SU-DHL-6 (cell line): Measurements from ENCODE around the gene ERMP1.

Experiments used
- H2AFZ ChIP-seq: fragments of 200-600 bp; sonication (generic); 2 replicates; pipeline ENCODE4 v1.6.1; 2014; ENCODE audit warnings: low read depth, mild to moderate bottlenecking, moderate library complexity, mixed read lengths, antibody characterized with exemption, low read length; ENCODE audit not compliant: severe bottlenecking
- H3F3A ChIP-seq: fragments of 200-600 bp; shearing (Covaris generic); 2 replicates; pipeline ENCODE4 v1.6.0; 2016; ENCODE audit warnings: antibody characterized with exemption, mild to moderate bottlenecking; ENCODE audit not compliant: insufficient read depth
- H3K27ac ChIP-seq: fragments of 200-600 bp; sonication (generic); 2 replicates; pipeline ENCODE4 v1.5.1; 2016; ENCODE audit warnings: low read depth, mild to moderate bottlenecking, low read length, moderate library complexity, mixed read lengths
- H3K27me3 ChIP-seq: fragments of 200-600 bp; sonication (generic), shearing (Covaris generic); 2 replicates; pipeline ENCODE4 v1.6.0; 2014; ENCODE audit warnings: mild to moderate bottlenecking, low read length
- H3K36me3 ChIP-seq: fragments of 200-600 bp; sonication (generic); 2 replicates; pipeline ENCODE4 v1.6.1; 2014; ENCODE audit warnings: mild to moderate bottlenecking, low read length, mixed read lengths
- H3K4me2 ChIP-seq: fragments of 300-600, 200-600 bp; shearing (Covaris generic), sonication (generic); 2 replicates; pipeline ENCODE4 v1.6.0; 2014; ENCODE audit warnings: low read length, low read depth, mild to moderate bottlenecking; ENCODE audit not compliant: poor library complexity, severe bottlenecking
- H3K4me3 ChIP-seq: fragments of 200-600 bp; sonication (generic); 2 replicates; pipeline ENCODE4 v1.5.1; 2014; ENCODE audit warnings: antibody characterized with exemption, low read length, mild to moderate bottlenecking, mixed read lengths; ENCODE audit not compliant: insufficient read depth, poor library complexity, severe bottlenecking
- H3K79me2 ChIP-seq: fragments of 200-600 bp; sonication (generic); 2 replicates; pipeline ENCODE4 v1.6.1; 2014; ENCODE audit warnings: mild to moderate bottlenecking, low read length, moderate library complexity; ENCODE audit not compliant: insufficient read depth
- H3K9ac ChIP-seq: fragments of 200-600 bp; sonication (generic); 2 replicates; pipeline ENCODE4 v1.7.0; 2014; ENCODE audit warnings: mild to moderate bottlenecking, low read length
- H3K9me2 ChIP-seq: fragments of 200-600 bp; sonication (generic); replicated peaks from 2 replicates; pipeline ENCODE4 v1.6.1; 2014; ENCODE audit warnings: low read length; ENCODE audit not compliant: insufficient read depth
- H3K9me3 ChIP-seq: fragments of 200-600 bp; sonication (generic); 2 replicates; pipeline ENCODE4 v1.6.1; 2014; ENCODE audit warnings: low read length, mixed read lengths; ENCODE audit not compliant: insufficient read depth
- H4K20me1 ChIP-seq: fragments of 200-600 bp; sonication (generic); 2 replicates; pipeline ENCODE4 v1.6.1; 2014; ENCODE audit warnings: low read depth, mild to moderate bottlenecking, antibody characterized with exemption, low read length, moderate library complexity, mixed read lengths
- EZH2phosphoT487 ChIP-seq: fragments of 200-600 bp; sonication (generic), shearing (Covaris generic); conservative IDR thresholded peaks from 2 replicates; pipeline ENCODE4 v1.6.1; 2018; ENCODE audit warnings: mild to moderate bottlenecking, antibody characterized with exemption, low read length, moderate library complexity, mixed read lengths
- TF ChIP-seq, protein P1 (sequence below): fragments of 200-600 bp; sonication (generic); IDR thresholded peaks from one replicate; pipeline ENCODE4 v1.5.1; 2017; ENCODE audit warnings: antibody characterized with exemption, mild to moderate bottlenecking, low read length, moderate library complexity; ENCODE audit not compliant: insufficient read depth, poor library complexity, severe bottlenecking

Gene ERMP1

DNA sequence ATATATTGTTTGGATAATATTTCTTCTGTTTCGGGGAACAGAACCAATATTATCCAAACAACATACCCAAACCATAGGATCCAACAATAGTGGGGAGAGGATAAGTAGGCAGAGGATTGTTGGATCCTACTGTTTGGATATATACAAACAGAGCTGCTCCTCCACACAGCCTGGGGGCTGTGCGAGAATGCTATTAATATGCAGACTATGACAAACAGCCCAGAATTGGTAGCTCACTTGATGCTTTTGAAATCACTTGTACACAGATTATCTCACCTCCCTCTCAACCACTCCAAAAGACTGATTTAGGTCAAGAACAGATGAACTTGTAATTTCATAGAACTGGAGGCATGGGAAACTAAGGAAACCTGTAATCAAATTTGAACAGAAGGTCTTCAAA lies 33.4 kb upstream of the ERMP1 start:
- H3K4me2 ChIP-seq, result no peak overlapping the region
- H3K27ac ChIP-seq, result no peak overlapping the region
- no peaks in the 10 kb centered on the region for H3F3A ChIP-seq
- no peak overlapping the region for H3K4me3 ChIP-seq
- no peaks in the 10 kb centered on the region for H4K20me1 ChIP-seq
- H3K9me2 ChIP-seq, result no peaks in the 10 kb centered on the region
- H3K79me2 ChIP-seq, result no peaks in the 10 kb centered on the region
- H3K36me3 ChIP-seq, result no peaks in the 10 kb centered on the region
- TF ChIP-seq, protein P1, sequence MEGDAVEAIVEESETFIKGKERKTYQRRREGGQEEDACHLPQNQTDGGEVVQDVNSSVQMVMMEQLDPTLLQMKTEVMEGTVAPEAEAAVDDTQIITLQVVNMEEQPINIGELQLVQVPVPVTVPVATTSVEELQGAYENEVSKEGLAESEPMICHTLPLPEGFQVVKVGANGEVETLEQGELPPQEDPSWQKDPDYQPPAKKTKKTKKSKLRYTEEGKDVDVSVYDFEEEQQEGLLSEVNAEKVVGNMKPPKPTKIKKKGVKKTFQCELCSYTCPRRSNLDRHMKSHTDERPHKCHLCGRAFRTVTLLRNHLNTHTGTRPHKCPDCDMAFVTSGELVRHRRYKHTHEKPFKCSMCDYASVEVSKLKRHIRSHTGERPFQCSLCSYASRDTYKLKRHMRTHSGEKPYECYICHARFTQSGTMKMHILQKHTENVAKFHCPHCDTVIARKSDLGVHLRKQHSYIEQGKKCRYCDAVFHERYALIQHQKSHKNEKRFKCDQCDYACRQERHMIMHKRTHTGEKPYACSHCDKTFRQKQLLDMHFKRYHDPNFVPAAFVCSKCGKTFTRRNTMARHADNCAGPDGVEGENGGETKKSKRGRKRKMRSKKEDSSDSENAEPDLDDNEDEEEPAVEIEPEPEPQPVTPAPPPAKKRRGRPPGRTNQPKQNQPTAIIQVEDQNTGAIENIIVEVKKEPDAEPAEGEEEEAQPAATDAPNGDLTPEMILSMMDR, result no peak
- no peak for TF ChIP-seq EZH2phosphoT487
- H3K9me3 ChIP-seq, result no peaks in the 10 kb centered on the region
- H3K9ac ChIP-seq, result no peak overlapping the region
- H2AFZ ChIP-seq, result no peak overlapping the region
- no peaks in the 10 kb centered on the region for H3K27me3 ChIP-seq

DNA sequence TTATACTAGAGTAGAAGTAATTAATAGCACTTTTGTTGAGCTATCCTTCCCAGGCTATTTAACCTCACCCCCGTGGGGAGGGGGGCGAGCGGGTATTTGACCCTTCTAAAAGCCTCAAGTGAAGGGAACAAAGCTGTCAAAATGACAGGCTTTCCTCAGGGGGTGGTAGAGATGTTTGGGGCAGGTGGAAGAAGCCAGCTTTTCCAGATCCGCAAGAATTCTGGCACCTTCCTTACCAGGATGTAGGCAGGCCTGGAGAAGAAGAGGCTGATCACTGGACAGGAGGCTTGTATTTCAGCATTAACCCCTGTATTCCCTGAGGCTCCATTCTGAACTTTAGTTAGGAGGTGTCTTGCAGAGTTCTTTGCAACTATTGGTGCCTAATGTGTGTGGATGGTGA lies 31.5 kb upstream of the ERMP1 start:
- Histone ChIP-seq H4K20me1 (no peaks in the 10 kb centered on the region), H3K4me3 (no peak overlapping the region), H3K79me2 (no peaks in the 10 kb centered on the region), H3K4me2 (no peak overlapping the region), H2AFZ (no peak overlapping the region), H3F3A (no peaks in the 10 kb centered on the region), H3K9me3 (no peaks in the 10 kb centered on the region), H3K36me3 (no peaks in the 10 kb centered on the region), H3K27ac (no peak overlapping the region), H3K27me3 (no peaks in the 10 kb centered on the region), H3K9ac (no peak overlapping the region), H3K9me2 (no peaks in the 10 kb centered on the region)
- TF ChIP-seq EZH2phosphoT487, result no peak
- TF ChIP-seq, protein P1, result no peak

DNA sequence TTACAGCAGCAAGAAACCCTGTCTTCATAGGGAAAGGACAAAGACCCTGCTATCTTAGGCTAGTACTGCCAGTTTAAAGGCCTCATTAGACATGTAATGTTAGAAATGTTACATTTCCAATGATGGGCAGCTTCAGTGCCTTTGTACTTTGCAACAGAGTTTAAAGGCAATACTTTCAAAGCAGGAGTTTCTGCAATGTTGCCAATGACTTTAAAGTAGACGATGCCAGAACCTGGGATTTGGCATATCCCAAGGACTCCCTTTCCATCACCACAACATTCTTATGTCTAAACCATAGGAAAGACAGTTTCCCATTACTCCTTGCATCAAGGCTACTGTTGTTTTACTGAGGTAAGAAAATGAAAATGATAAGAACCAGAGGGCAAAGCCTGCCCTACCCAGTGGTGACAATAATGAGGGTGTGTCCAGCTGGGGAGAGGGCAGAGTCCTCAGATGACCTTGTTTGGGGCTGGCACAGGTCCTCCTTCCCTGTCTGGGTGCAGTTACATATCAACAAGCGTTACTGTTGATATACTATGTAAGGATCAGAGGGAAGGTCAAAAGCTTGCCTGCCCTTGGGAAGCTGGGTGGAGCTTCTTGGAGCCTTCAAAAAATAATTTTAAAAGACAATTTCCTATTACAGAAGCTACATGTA lies 30.3 kb upstream of the ERMP1 start:
- H4K20me1 ChIP-seq, result no peaks in the 10 kb centered on the region
- no peak overlapping the region for H3K27ac ChIP-seq
- no peak for TF ChIP-seq EZH2phosphoT487
- TF ChIP-seq, protein P1, result no peak
- H3K79me2 ChIP-seq, result no peaks in the 10 kb centered on the region
- no peaks in the 10 kb centered on the region for H3K36me3 ChIP-seq
- H3K9me3 ChIP-seq, result no peaks in the 10 kb centered on the region
- H2AFZ ChIP-seq, result no peak overlapping the region
- no peaks in the 10 kb centered on the region for H3F3A ChIP-seq
- H3K4me3 ChIP-seq, result no peak overlapping the region
- H3K4me2 ChIP-seq, result no peak overlapping the region
- no peaks in the 10 kb centered on the region for H3K27me3 ChIP-seq
- H3K9me2 ChIP-seq, result no peaks in the 10 kb centered on the region
- no peak overlapping the region for H3K9ac ChIP-seq
